ENCODE measurements around the gene OR10W1.

OR10W1 gene

DNA sequence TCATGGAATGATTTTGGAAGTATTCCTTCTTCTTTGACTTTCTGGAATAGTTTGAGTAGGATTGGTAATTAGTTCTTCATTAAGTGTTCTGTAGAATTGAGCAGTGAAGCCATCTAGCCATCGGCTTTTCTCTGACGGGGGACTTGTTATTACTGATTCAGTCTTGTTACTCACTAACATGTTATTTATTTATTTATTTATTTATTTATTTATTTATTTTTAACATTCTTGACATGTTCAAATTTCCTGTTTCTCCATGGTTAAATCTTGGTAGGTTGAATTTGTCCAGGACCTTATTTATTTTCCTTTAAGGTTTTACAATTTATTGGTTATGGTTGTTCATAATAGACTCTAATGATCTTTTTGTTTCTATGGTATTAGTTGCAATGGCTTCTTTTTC lies 24.1 kb downstream of the OR10W1 start:
- no peak for TF ChIP-seq SNAI2 (CRISPR knock-in tag; IDR thresholded peaks at IDR 0.05)
- no peak for ATAC-seq

GRCh38 chr11:58227956-58228615 lies 40.0 kb downstream of the OR10W1 start:
- ATAC-seq, result no peak
- TF ChIP-seq TOX (CRISPR knock-in tag; IDR thresholded peaks at IDR 0.05; ENCODE audit: borderline replicate concordance) (no peak), ZFP30 (CRISPR knock-in tag; IDR thresholded peaks at IDR 0.05) (no peak), ZNF565 (CRISPR knock-in tag; conservative IDR thresholded peaks at IDR 0.05; ENCODE audit: low read depth) (no peak), ZNF70 (CRISPR knock-in tag; IDR thresholded peaks at IDR 0.05) (no peak), GLIS3 (CRISPR knock-in tag; IDR thresholded peaks at IDR 0.05) (no peak), ZFP3 (CRISPR knock-in tag; IDR thresholded peaks at IDR 0.05) (no peak), SNAI2 (CRISPR knock-in tag; IDR thresholded peaks at IDR 0.05) (no peak), BACH2 (CRISPR knock-in tag; IDR thresholded peaks at IDR 0.05; ENCODE audit: borderline replicate concordance) (no peak)

- no peak for TF ChIP-seq ISL1 (CRISPR knock-in tag; IDR thresholded peaks at IDR 0.05)
- ATAC-seq, result no peak
Observed at GRCh38 chr11:58222721-58223120, 45.3 kb downstream of the OR10W1 start.
